Ecto neural progenitor cell (in vitro differentiated cells): ENCODE results near the gene EIF2S3.
"Not testable (repeated sequence)": the region's sequence is repeated elsewhere in the genome, so short reads cannot be mapped to it uniquely, and the experiment has no call there.

Source experiments
- DNase-seq: peaks from one replicate; pipeline ENCODE4 v3.0.0-alpha.2; 2018; ENCODE audit warnings: low spot score

Gene EIF2S3

DNA sequence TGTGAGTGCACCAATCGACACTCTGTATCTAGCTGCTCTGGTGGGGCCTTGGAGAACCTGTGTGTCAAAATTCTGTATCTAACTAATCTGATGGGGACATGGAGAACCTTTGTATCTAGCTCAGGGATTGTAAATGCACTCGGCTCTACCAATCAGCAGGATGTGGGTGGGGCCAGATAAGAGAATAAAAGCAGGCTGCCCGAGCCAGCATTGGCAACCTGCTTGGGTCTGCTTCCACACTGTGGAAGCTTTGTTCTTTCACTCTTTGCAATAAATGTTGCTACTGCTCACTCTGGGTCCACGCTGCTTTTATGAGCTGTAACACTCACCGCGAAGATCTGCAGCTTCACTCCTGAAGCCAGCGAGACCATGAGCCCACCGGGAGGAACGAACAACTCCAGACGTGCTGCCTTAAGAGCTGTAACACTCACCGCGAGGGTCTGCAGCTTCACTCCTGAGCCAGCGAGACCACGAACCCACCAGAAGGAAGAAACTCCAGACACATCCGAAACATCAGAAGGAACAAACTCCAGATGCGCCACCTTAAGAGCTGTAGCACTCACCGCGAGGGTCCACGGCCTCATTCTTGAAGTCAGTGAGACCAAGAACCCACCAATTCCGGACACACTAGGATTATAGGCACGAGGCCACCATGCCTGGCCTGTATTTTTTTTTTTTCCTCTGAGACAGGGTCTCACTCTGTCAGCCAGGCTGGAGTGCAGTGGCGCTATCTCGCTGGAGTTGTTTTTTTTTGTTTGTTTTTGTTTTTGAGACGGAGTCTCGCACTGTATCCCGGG lies 4.0 kb upstream of the EIF2S3 start:
- not testable (repeated sequence) for DNase-seq

DNA sequence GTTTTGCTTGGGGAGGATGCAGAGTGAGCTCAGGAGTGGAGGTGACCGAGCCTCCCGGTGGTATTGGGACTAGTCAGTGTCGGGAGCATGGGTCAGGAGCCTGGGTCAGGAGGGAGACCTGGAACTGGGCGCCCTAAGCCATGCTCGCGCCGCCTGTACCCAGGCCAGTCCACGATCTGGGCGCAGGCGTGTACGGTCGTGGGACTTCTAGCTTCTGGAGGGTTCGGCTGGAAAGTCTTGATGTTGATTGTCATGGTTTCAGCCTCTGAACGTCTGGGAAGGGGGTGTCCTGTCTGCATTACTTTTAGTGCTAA lies 244 bp downstream of the EIF2S3 start:
- no peak for DNase-seq

DNA sequence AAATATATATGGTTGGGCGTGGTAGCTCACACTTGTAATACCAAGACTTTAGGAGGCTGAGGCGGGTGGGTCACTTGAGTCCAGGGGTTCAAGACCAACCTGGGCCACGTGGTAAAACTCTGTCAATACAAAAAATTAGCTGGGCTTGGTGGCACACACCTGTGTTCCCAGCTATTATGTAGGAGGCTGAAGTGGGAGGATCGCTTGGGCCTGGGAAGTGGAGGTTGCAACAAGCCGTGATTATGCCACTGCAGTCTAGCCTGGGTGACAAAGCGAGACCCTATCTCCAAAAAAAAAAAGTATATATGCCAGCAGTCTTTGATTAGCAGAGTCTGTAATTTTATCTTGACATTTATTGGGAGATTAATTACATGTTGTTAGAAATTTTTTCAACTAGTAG lies 8.7 kb downstream of the EIF2S3 start:
- DNase-seq, result no peak

DNA sequence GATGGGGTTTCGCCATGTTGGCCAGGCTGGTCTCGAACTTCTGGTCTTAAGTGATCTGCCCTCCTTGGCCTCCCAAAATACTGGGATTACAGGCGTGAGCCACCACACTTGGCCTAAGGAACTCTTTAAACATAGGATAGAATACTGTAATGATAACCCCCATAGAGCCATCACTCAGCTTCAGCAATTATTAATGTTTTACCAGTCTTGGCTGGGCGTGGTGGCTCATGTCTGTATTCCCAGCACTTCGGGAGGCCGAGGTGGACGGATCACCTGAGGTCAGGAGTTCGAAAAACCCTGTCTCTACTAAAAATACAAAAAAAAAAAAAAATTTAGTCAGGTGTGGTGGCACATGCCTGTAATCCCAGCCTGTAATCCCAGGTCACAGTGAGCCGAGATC lies 15.1 kb downstream of the EIF2S3 start:
- DNase-seq, result no peak

DNA sequence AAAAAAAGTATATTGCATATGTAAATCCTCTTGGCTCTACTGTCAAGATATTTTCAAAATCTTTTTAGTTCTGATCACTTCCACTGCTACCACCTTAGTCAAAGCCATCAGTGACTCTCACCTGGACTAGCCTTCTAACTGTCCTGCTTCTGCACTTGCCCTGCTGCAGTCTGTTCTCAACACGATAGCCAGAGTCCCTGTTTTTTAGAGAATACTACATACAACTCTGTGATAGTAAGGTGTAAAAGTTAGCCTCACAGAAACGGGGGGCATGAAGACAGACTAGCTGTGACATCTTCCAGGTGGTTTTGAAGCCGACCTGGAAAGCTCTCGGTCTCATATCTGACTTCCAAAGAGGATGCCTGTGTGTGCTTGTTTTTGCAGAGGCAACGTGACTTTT lies 24.7 kb downstream of the EIF2S3 start:
- no peak for DNase-seq

DNA sequence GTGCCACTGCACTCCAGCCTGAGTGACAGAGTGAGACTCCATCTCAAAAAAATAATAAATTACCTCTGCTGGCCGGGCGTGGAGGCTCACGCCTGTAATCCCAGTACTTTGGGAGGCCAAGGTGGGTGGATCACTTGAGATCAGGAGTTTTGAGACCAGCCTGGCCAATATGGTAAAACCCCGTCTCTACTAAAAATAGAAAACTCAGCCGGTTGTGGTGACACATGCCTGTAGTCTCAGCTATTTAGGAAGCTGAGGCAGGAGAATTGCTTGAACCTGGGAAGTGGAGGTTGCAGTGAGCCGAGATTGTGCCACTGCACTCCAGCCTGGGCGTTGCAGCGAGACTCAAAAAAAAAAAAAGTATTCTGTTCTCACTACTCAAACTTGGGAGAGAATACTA lies 25.5 kb downstream of the EIF2S3 start:
- not testable (repeated sequence) for DNase-seq

DNA sequence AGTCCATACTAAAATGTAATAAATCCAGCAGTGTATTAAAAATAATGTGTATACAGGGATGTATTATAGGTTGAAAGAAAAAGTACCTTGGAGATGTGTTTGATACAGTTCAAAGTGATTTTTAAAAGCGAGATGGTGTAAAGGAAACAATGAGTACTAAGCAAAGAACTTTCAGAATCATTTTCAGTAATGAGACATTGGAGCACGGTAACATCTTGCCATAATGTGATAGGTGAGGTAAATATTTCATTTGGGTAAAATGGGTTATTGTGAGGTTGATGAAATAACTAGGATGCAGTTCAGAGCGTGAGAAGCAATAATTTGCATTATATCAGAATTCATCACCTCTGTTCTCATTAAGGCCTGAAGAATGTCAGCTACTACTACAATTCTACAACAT lies 25.9 kb downstream of the EIF2S3 start:
- no peak for DNase-seq

DNA sequence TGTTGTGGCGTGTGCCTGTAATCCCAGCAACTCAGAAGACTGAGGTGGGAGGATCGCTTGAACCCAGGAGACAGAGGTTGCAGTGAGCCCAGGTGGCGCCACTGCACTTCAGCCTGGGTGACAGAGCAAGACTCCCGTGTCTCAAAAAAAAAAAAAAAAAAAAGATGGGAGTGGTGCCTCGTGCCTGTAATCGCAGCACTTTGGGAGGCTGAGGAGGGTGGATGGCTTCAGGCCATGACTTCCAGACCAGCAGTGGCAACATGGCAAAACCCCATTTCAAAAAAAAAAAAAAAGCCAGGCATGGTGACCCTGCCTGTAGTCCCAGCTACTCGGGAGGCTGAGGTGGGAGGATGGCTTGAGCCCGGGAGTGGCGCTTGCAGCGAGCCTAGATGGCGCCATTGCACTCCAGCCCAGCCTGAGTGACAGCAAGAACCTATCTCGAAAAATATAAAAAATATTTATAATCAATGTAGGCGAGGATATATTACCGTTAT lies 27.0 kb downstream of the EIF2S3 start:
- peak; percentile 78 for DNase-seq

DNA sequence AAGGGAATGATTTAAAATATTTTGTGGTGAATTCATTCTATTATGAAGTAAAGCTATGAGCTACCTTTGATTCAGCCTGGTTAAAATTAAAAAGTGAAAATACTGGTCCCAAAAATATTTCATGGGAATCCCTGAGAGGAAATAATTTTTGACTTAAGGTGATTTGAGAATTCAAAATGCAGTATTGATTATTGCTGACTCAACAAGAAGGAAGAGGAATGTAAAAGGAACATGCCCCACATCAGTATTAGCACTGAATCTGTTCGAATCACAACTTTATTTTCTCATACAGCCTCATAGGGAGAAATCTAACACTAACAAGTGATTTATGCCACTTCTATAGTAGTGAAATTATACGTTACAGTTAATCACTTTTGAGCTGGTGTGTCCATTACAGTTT lies 27.7 kb downstream of the EIF2S3 start:
- no peak for DNase-seq

DNA sequence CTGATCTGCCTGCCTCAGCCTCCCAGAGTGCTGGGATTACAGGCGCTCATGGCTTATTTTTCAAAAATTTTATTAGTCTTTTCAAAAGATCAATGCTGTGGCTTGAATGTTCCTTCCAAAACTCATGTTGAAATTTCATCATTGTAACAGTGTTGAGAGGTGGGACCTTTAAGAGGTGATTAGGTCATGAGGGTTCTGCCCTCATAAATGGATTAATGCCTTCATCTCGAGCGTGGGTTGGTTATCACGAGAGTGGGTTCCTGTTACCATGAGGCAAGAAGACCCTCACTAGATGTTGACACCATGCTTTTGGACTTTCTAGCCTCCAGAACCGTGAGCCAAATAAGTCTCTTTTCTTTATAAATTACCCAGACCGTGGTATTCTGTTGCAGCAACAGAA lies 30.3 kb downstream of the EIF2S3 start:
- DNase-seq, result no peak

DNA sequence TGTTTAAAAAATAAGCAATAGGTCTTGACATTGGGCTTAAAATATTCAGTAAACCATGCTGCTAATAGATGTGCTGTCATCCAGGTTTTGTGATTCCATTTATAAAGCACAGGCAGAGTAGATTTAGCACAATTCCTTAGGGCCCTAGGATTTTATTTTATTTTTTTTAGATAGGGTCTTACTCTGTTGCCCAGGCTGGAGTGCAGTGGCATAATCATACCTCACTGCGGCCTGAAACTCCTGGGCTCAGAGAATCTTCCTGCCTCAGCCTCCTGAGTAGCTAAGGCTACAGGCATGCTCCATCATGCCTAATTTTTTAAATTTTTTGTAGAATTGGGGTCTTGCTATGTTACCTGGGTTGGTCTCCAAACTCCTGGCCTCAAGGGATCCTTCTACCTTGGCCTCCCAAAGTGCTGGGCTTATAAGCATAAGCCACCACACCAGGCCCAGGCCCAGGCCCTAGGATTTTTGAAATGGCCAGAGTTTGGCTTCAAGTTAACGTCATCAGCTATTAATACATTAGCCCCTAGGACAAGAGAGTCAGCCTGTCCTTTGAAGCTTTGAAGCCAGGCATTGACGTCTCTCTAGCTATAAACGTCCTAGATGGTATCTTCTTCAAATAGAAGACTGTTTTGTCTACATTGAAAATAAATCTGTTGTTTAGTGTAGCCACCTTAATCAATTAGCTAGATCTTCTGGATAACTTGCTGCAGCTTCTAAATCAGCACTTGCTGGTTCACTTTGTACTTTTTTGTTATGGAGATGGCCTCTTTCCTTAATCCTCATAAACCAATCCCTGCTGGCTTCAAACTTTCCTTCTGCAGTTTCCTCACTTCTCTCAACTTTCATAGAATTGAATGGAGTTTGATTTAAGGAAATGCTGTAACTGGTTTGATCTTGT lies 35.8 kb downstream of the EIF2S3 start:
- no peak for DNase-seq

DNA sequence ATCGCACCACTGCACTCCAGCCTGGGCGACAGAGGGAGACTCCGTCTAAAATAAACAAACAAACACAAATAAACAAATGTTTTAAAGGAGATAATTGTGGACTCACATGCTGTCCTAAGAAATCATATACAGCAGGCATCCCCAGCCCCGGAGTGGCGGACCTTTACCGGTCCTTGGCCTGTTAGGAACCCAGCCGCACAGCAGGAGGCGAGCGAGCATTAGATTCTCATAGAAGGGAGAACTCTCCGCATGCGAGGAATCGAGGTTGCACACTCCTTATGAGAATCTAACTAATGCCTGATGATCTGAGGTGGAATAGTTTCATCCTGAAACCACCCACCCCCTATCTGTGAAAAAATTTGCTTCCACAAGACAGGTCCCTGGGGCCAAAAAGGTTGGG lies 39.0 kb downstream of the EIF2S3 start:
- no peak for DNase-seq

DNA sequence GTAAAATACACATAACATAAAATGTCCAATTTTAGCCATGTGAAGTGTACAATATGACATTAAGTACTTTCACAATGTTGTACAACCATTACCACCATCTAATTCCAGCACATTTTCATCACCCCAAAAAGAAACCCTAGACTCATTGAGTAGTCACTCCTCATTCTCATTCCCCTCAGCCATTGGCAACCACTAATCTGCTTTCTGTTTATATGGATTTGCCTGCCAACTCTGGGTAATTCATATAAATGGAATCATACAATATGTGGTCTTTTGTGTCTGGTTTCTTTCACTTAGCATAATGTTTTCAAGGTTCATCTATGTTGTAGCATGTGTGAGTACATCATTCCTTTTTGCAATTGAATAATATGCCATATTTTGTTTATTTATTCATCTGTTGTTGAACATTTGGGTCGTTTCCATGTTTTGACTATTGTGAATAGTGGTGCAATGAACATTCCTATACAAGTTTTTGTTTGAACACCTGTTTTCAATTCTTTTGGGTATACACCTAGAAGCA lies 43.0 kb downstream of the EIF2S3 start:
- DNase-seq, result no peak

DNA sequence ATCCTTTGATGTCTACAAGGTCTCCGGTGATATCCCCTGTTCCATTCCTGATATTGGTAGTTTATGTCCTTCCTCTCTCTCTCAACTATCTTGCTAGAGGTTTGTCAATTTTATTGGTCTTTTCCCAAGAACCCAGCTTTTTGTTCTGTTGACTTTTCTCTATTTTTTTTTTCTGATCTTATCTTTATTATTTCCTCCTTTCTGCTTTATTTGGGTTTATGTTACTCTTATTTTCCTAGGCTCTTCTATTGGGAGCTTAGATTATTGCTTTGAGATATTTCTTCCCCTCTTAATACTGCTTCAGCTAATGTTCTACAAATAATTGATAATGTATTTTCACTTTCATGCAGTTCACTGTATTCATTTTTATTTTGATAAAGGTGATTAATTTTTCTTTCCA lies 44.2 kb downstream of the EIF2S3 start:
- no peak for DNase-seq

DNA sequence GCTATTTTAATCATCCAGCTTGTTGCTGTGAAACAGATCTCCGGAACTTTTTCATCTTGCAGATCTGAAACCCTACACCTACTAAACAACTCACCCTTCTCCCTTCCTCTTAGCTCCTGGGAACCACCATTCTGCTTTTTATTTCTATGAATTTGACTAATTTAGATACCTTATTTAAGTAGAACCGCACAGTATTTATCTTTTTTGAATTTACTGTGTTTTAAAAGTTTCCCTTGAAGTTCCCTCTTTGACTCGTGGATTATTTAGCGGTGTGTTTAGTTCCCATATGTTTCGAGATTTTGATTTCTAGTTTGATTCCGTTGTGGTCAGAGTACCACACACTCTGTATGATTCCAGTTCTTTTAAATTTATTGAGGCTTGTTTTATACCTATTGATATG lies 44.6 kb downstream of the EIF2S3 start:
- DNase-seq, result no peak

DNA sequence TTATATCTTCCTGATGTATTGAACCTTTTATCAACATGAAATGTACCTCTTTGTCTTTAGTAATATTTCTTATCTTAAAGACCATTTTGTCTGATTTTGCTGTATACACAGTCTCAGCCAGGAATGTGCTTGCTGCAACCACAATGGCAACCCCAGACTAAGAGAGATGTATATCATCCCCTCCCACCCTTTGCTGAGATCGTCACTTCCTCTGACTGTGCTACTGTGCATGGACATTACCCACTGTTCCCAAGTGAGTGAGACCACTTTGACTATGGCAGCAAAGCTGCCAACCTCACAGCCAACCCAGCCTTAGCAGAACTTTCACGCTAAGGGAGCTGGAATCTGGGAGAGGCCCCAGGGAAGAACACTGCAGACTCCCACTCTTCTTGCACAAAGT lies 46.0 kb downstream of the EIF2S3 start:
- no peak for DNase-seq

DNA sequence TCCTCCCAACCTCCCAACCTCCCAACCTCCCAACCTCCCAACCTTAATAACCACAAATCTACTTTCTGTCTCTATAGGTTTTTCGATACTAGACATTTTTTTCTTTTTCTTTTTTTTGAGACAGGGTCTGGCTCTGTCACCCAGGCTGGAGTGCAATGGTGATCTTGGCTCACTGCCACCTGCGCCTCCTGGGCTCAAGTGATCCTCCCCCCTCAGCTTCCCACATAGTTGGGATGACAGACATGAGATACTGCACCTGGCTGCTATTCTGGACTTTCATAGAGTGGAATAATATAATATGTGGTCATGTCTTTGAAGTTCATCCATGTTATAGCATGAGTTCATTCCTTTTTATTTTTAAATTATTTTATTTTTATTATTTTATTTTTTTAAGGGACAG lies 55.3 kb downstream of the EIF2S3 start:
- DNase-seq, result no peak

DNA sequence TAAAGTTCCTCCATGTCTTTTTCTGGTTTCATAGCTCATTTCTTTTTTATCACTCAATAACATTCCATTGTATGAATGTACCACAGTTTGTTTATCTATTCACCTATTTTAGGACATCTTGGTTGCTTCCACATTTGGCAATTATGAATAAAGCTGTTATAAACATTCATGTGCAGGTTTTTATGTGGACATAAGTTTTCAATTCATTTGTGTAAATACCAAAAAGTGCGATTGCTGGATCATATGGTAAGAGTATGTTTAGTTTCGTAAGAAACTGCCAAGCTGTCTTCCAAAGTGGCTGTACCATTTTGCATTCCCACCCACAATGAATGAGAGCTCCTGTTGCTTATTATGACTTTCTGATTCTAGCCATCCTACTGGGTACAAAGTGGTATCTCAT lies 58.4 kb downstream of the EIF2S3 start:
- DNase-seq, result no peak

DNA sequence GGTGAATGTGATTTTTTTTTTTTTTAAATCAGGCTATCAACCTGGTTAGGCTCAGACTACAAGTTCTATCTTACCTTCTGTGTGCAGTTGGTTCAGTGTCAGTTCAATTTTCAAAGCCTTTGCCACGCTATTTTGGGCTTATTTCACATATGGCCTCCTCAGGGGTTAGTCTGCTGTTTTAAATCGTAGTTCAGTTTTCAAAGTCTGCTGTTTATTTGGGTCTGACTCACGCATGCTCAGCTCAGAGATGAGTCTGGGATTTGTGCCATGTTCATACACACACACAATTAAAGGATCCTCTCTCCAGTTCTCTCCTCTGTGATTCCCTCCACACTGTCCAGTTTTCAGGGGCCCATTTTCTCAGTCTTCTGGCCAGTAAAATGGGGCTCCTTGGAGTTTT lies 62.5 kb downstream of the EIF2S3 start:
- no peak for DNase-seq

DNA sequence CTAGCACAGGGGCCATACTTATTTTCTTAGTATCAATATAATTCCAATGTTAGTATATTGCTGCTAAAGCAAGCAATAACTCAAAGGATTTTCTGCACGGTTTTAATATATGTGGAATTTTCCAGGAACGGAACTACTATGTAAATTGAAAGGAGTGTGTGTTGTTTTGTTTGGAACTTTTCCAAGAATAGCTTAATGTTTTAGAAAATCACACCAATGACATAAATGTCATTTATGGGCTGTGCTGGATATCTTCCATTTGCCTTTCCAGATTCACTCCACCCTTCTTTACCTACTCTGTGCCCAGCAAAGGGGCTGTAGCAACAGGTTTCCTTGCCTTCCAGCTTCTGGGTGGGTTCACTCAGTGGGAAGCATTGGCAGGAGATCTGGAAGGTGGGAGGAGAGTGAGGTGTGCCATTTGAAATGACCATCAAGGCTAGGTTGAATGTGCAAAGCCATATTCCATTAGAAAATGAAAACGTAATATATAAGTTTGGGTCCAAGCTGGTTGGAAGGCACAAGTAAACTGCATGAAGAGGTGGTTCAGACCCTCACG lies 69.6 kb downstream of the EIF2S3 start:
- no peak for DNase-seq

DNA sequence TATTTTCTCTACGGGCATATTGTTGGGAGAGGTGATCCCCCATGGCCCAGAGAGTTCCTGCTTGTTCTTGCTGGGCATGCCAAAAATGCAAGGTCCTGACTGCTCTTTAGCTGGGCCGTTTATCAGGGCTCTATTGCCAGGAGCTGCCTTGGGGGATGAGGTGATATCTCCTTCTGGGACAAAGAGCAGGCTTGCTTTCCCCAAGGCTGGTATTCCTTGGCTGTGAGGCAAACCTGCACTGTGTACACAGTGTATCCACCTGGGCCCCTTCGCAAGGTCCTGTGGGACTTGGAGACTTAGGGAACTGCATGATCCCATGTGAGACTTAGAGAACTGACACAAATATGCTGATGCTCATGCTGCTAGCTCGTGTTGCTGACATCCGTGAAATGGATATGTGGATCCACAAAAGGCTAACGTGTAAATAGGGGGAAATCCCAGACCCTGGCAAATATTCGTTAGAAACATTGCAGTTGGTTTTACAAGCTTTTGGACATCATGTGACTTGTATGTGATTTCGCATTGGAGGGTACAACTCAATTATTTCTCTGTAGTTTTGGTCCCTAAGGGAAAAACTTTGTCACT lies 70.4 kb downstream of the EIF2S3 start:
- DNase-seq, result no peak
